ENCODE results near the gene USP34.

- TF ChIP-seq POLR2A (IDR thresholded peaks at IDR 0.05) = no peak
- TF ChIP-seq, protein P1, sequence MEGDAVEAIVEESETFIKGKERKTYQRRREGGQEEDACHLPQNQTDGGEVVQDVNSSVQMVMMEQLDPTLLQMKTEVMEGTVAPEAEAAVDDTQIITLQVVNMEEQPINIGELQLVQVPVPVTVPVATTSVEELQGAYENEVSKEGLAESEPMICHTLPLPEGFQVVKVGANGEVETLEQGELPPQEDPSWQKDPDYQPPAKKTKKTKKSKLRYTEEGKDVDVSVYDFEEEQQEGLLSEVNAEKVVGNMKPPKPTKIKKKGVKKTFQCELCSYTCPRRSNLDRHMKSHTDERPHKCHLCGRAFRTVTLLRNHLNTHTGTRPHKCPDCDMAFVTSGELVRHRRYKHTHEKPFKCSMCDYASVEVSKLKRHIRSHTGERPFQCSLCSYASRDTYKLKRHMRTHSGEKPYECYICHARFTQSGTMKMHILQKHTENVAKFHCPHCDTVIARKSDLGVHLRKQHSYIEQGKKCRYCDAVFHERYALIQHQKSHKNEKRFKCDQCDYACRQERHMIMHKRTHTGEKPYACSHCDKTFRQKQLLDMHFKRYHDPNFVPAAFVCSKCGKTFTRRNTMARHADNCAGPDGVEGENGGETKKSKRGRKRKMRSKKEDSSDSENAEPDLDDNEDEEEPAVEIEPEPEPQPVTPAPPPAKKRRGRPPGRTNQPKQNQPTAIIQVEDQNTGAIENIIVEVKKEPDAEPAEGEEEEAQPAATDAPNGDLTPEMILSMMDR (IDR thresholded peaks at IDR 0.05) = no peak
Measured at GRCh38 chr2:61334466-61334865, 136.4 kb downstream of the USP34 start.
